Raji (cell line): Measurements from ENCODE around the gene SMIM38.

Experiments used
- POLR2A ChIP-seq: IDR thresholded peaks from 2 replicates; pipeline ENCODE4 v1.6.1; 2011; ENCODE audit warnings: low read depth, low read length, control low read depth; ENCODE audit not compliant: insufficient read depth

SMIM38 gene

DNA sequence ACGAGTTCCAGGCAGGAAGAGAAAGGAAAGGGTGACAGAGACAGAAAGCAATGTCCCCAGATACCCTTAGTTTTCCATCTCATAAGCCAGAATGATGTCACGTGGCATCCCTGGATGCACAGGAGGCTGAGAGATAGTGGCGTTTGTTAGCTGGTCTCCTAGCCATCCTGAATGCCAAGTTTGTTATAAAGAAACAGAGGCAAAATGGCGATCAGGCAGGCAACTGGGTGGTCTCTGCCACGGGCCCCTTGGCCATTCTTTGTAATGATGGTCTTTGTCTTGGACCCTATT lies 5.3 kb downstream of the SMIM38 start:
- no peak for TF ChIP-seq POLR2A

DNA sequence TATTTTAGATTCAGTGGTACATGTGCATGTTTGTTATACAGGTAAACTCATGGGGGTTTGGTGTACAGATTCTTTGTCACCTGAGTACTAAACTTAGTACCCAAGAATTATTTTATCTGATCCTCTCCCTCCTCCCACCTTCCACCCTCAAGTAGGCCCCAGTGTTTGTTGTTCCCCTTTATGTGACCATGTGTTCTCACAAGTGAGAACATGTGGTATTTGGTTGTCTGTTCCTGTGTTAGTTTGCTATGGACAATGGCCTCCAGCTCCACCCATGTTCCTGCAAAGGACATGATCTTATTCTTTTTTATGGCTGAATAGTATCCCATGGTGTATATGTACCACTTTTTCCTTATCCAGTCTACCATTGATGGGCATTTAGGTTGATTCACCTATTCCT lies 6.8 kb downstream of the SMIM38 start:
- TF ChIP-seq POLR2A = no peak

DNA sequence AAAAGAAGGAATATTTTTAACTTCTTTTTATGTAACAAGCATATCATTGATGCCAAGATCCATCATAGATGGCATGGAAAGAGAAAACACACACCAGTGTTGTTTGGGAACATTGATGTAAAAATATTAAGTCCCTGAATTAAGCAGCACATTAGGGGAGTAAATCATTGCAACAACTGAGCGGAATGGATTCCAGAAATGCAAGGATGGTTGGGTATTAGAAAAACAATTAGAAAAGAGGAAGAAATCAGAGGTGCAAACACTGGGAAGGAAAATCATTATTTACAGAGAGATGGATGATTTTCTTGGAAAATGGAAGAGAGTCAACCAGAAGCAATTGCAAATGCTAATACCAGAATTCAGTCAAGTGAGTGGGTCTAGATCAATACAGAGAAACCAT lies 8.1 kb downstream of the SMIM38 start:
- TF ChIP-seq POLR2A = no peak

DNA sequence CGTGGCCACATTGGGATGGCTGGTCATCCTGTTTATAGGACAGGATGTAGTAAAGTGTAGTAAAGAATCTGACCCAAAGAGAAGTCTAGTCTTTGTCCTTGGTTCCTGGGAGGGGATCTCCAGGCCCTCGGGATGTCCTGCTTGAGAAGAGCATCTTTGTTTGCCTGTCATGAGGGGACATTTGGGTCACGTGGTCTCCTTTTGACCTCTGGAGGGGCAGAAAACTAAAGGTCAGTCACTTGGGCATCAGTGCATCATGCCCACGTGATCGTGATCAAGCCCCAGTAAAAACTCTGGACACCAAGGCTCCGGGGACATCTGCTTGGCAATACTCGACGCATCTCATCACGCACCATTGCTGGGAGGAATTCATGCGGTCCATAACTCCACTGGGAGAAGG lies 9.1 kb downstream of the SMIM38 start:
- no peak for TF ChIP-seq POLR2A

DNA sequence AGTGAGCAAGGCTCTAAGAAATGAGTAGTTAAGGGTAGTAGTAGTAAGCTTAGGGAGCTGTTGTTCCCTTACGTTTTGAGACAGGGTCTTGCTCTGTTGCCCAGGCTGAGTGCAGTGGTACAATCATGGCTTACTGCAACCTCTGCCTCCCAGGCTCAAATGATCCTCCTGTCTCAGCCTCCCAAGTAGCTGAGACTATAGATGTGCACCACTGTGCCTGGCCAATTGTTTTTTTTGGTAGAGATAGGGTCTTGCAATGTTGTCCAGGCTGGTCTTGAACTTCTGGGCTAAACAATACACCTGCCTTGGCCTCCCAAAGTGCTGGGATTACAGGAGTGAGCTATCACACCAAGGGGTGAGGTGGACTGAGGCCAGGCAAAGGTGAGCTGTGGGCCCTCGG lies 10.0 kb downstream of the SMIM38 start:
- no peak for TF ChIP-seq POLR2A

DNA sequence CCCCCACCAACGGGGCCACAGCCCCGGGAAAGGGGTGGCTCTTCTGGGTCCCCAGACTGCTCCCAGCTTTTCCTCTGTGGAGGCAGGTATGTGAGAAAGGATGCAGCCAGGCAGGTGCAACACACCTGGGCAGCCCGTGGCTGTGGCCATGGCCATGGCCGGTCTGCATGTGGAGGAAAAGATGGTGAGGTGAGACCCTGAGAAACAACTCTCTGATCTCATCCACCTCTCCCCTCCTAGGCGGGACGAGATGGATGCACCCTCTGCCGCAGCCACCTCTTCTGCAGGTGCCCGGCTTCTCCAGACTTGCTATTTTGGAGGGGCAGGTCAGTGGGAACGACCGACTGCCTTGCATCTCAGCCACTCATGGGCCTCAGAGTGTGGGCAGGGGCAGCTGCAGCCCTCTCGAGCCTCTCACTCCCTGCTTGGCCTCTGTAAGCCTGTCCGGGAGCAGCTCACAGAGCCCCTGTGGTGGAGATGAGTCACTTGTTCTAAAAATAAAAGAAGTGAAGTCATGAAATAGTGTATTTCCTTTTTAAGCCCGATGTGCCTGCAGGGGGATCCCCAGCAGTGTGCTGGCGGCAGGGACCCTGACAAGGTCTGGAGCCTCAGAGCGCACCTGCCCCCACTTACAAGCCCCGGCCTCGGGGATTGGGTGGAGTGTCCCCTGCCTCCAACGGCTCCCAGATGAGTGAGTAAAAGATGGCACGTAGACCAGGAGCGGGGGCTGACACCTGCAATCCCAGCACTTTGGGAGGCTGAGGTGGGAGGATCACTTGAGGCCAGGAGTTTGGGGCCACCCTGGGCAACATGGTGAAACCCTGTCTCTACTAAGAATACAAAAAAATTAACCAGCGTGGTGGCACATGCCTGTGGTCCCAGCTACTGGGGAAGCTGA lies 10.7 kb downstream of the SMIM38 start:
- no peak for TF ChIP-seq POLR2A

DNA sequence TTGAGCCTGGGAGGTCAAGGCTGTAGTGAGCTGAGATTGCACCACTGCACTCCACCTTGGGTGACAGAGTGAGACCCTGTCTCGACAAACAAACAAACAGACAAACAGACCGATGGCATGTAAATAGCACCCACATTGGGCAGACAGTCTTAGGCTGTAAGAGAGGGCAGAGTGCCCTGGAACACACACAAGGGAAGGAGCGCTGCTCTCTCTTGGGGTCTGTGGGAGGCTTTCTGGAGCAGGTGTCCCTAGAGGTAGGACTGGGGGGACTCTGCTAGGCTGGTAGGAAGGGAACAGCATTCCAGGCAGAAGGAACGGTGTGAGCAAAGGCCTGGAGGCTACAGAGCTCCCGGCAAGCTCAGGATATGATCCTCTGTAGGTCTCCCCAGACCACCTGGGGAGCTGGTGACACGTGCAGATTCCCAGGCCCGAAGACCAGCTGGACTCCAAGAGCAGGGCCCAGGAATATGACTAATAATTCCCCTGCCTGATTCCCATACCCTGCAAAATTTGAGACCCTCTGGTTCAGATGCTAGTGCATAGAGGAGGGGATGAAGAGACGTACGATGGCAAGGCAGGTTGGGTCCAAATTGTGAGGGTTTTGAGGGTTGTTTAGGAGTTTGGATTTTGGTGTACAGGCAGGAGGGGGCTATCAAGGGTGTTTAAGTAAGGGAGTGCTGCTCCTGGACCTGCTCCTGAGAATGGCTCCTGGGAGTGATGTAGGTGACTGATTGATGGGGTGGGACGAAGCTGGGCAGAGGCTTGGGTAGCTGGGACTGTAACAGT lies 11.6 kb downstream of the SMIM38 start:
- TF ChIP-seq POLR2A = no peak

DNA sequence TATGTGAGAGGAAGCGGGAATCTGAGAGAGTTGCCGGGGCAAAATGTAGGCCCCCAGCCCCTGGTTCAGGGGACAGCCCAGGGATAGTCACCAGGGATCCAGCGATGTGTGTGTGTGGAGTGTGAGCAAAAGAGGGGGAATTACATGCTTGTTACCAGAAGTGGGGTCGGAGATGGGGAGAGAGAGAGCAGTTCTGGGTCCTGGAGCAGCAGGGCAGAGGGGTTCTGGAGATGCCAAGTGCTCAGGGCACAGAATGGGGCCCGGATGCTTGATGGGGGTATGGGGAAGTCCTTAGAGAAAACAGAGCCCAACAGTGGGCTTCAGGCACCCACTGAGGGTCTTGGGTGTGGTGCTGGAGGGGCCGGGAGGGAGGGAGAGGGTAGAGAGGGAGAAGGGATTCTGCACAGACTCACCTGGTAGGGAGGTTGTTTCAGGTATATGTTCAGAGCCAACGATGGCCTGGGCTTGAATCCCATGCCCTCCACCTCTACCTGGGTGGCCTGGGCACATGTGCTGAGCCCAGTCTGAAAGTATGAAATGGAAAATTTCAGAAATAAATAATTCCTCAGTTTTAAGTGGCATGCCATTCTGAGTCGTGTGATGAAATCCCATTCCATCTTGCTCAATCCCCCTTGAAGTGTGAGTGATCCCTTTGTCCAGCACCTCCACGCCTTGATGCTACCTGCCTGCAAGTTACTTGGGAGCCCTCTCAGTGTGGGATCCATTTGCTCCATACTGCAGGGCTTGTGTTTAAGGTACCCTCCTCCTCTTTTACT lies 12.4 kb downstream of the SMIM38 start:
- no peak for TF ChIP-seq POLR2A

DNA sequence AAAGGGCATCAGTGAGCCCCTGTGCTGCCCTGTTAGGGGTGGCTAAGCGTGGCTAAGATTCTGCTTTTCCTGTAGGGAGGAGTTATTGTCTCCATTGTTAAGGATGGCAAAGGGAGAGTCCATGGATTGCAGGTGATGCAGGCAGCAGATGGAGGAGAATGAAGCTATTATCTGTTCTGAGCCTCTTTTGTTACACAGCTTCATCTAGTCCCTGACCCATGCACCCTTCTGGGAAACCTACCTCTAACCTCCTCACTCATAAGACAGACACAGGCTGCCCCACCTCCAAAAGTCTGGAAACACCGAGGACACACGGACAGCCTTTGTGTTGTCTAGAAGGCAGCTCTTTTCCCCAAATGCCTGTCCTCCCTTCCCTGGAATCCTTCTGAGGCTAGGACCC lies 13.7 kb downstream of the SMIM38 start:
- TF ChIP-seq POLR2A = no peak

DNA sequence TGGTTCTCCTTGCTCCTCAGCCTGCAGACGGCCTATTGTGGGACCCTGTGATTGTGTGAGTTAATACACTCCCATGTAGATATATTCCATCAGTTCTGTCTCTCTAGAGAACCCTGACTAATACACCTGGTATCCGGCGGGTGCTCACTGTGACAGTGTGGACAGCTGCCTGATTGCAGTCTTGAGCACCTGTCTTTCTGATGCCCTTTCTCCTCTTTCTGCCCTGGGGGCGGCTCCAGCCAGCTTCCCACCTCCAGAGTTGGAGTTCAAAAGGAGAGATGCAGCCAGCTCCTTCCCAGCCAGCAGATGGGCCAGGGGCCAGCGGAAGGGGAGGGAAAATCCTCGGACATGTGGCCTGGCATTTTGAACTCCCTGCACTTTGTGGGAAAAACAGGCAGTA lies 15.0 kb downstream of the SMIM38 start:
- TF ChIP-seq POLR2A = no peak

DNA sequence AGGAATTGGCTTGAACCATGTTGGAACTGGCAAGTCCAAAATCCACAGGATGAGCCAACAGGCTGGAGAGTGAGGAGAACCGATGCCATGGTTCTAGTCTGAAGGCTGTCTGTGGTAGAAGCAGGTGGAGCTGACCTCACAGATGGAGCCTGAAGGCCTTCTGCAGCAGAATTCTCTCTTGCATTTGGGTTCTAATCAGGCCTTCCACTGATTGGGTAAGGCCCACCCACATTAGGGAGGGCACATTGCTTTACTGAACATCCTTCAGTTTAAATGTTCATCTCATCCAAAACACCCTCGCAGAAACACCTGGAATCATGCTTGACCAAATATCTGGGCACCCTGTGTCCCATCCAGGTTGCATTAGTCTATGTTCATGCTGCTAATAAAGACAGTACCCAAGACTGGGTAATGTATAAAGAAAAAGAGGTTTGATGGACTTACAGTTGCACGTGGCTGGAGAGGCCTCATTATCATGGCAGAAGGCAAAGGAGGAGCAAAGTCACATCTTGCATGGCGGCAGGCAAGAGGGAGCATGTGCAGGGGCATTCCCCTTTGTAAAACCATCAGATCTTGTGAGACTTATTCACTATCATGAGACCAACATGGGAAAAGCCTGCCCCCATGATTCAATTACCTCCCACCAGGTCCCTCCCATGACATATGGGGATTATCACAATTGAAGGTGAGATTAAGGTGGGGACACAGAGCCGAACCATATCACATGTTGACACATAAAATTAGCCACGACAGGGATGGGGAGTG lies 15.9 kb downstream of the SMIM38 start:
- TF ChIP-seq POLR2A = no peak

DNA sequence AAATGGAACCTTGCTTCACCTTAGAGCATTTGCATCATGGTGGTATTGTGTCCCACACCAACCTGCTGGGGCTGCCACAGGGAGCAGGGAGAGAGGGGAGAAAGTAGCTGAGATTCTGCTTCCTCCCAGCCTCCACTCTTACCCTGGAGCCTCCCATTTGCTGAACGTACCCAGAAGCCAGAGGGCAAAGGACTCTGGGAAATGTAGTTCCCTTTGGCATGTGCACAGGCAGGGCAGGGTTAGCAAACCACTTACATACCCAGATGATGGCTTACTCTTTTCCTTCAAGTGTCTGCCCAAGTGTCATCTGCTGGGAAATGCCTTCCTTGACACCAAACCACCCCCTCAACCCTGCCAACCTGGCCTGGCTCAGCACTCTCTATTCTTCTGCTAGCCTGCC lies 16.9 kb downstream of the SMIM38 start:
- no peak for TF ChIP-seq POLR2A

DNA sequence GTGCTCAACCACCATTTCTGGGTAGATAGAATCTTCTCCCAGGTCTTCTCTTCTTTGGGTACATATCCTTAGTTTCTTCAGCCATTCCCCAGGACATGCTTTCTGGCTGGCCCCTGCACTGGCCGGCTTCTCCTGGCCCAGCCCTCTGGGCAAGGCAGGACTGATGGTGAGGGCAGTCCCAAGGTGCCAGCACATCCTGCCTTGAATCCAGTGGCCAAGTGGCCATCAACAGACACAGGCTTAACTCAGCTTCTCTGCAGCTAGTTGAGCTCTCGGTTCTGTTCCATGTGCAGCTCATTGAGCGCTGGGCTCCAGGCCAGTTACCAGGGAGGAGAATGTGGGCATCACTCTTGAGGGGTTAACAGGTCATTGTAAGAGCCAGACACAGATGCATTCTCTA lies 17.6 kb downstream of the SMIM38 start:
- TF ChIP-seq POLR2A = no peak

DNA sequence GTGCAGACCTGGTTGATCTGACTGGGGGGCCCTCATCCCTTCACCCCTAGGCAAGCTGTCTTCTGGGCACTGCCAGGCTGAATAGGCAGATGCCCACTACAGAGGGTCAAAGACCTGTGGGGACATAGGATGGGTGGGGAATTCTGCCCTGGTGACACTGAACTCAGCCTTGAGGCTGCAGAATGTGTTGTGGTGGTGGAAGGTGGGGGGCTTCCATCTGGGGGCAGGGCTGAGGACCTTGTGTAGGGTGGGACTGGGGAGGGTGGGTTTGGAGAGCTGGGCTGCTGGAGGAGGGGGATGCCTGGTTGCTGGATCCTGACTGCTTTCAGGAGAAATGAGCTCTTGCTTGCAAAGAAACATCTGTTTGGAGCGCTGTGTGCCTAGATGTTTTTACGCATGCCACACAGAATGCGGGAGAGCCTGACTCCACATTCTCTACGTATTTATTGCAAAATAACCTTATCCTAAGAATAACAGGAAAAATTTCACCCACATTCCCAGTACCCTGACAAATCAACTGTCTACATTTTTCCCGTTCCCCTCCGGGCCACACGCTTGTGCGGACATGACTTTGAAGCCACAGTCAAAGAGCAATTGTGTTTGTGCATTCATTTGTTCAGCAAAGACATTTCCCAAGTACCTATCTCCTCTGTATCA lies 18.3 kb downstream of the SMIM38 start:
- no peak for TF ChIP-seq POLR2A
